BE2C (cell line): ENCODE measurements around the gene MICU1.
"Not testable (repeated sequence)": the region's sequence is repeated elsewhere in the genome, so short reads cannot be mapped to it uniquely, and the experiment has no call there.

Experiments used
- DNase-seq: peaks from one replicate; pipeline ENCODE4 v3.0.0-alpha.2; 2020
- H3K27me3 ChIP-seq: fragments of 250-450 bp; sonication (Bioruptor Pico); 2 replicates; pipeline ENCODE4 v1.5.1; 2020; ENCODE audit warnings: mild to moderate bottlenecking
- H3K36me3 ChIP-seq: fragments of 250-450 bp; sonication (Bioruptor Pico); 2 replicates; pipeline ENCODE4 v1.5.1; 2020; ENCODE audit warnings: mild to moderate bottlenecking
- H3K4me1 ChIP-seq: fragments of 250-450 bp; sonication (Bioruptor Pico); 2 replicates; pipeline ENCODE4 v1.5.1; 2020
- H3K4me3 ChIP-seq: 2 replicates; pipeline ENCODE4 v1.5.1; 2011; ENCODE audit warnings: low read depth, low read length
- H3K9me3 ChIP-seq: fragments of 250-450 bp; sonication (Bioruptor Pico); 2 replicates; pipeline ENCODE4 v1.5.1; 2020
- CTCF ChIP-seq: IDR thresholded peaks from 2 replicates; pipeline ENCODE4 v1.5.1; 2012; ENCODE audit warnings: mild to moderate bottlenecking, low read depth, low read length

MICU1 gene

DNA sequence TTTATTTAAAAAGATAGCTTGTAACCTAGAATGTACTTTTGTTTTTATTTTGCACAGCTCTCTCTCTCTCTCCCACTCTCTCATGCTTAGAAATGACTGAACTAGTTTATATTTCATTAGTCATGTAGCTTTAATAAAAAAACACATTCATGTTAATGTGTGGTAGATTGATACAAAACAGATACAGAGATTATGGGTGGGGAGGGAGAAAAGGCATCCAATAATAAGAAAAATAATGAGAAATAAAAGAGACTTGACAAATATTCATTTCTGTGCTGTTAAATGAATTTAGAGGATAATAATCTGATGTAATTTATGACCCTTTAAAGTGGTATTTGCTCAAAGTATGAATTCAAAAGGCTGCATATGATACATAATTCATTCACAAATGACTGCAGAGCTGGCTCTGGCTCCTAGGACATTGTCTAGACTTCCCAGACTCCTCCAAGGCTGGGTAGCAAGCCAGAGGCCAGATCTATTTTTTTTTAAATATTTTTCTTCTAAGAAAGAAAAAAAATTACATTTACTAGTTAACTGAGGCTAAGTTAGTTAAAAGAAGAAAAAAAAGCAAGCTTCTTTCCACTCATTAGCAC, 165.5 kb downstream of the MICU1 start:
- no peaks in the 10 kb centered on the region for H3K36me3 ChIP-seq
- no peak overlapping the region for H3K4me3 ChIP-seq
- DNase-seq: no peak
- peaks cover 6% of the 10 kb centered on the region; the same call in 1 of the 2 replicates for H3K4me1 ChIP-seq
- H3K27me3 ChIP-seq: no peaks in the 10 kb centered on the region
- H3K9me3 ChIP-seq: no peaks in the 10 kb centered on the region
- TF ChIP-seq CTCF: no peak

DNA sequence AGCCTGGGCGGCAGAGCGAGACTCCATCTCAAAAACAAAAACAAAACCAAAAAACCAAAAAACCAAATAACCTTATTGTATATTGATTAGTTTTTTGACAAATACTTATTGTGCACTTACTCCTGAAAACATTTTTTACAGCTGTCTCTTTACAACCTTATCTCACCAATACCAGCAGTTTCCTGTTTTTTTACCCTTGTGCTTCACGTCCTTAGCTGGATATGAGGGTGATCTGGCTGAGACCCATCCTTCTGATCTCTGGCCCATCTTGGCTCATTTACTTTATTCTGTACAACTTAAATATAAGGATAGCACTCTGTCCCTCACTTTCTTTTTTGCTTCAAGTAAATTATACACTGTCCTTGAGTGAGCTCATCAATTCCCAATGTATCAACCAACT, 166.6 kb downstream of the MICU1 start:
- no peak for TF ChIP-seq CTCF
- no peaks in the 10 kb centered on the region for H3K36me3 ChIP-seq
- no peak for DNase-seq
- H3K9me3 ChIP-seq: no peaks in the 10 kb centered on the region
- no peaks in the 10 kb centered on the region for H3K27me3 ChIP-seq
- H3K4me1 ChIP-seq: peaks cover 6% of the 10 kb centered on the region; the same call in 1 of the 2 replicates
- no peak overlapping the region for H3K4me3 ChIP-seq

GRCh38 chr10:72455889-72456595, 169.8 kb downstream of the MICU1 start:
- DNase-seq: no peak
- H3K4me3 ChIP-seq: no peak overlapping the region
- TF ChIP-seq CTCF: no peak

GRCh38 chr10:72449941-72450441, 175.9 kb downstream of the MICU1 start:
- DNase-seq: no peak
- TF ChIP-seq CTCF: no peak
- H3K27me3 ChIP-seq: no peaks in the 10 kb centered on the region

More at GRCh38 chr10:72455889-72456595, 169.8 kb downstream of the MICU1 start:
- no peaks in the 10 kb centered on the region for H3K27me3 ChIP-seq
- no peaks in the 10 kb centered on the region for H3K9me3 ChIP-seq
- no peaks in the 10 kb centered on the region for H3K36me3 ChIP-seq
- peaks cover 6% of the 10 kb centered on the region; the same call in 1 of the 2 replicates for H3K4me1 ChIP-seq

DNA sequence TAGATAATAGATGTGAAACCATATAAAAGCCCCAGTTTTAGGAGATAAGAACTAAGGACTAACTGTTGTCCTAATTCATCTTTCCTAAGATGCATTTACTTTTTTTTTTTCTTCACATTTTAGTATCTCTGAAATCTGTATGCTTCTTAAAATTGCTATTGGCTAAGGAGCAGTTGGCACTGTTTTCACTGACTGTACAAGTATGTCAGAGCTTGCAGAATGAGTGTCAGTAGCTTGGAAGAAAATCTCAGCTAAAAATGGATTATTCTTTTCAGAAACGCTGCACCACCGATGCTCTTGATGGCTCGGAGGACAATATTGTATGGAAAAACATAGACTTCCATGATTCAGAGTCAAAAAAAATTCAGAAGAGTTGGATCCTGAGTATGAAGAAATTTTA, 180.0 kb downstream of the MICU1 start:
- H3K4me3 ChIP-seq: no peak overlapping the region
- no peaks in the 10 kb centered on the region for H3K36me3 ChIP-seq
- H3K4me1 ChIP-seq: no peaks in the 10 kb centered on the region
- H3K27me3 ChIP-seq: no peaks in the 10 kb centered on the region
- TF ChIP-seq CTCF: no peak
- no peaks in the 10 kb centered on the region for H3K9me3 ChIP-seq
- DNase-seq: no peak

More at GRCh38 chr10:72449941-72450441, 175.9 kb downstream of the MICU1 start:
- Histone ChIP-seq H3K4me1 (no peaks in the 10 kb centered on the region), H3K36me3 (no peaks in the 10 kb centered on the region), H3K4me3 (no peak overlapping the region), H3K9me3 (no peaks in the 10 kb centered on the region)

DNA sequence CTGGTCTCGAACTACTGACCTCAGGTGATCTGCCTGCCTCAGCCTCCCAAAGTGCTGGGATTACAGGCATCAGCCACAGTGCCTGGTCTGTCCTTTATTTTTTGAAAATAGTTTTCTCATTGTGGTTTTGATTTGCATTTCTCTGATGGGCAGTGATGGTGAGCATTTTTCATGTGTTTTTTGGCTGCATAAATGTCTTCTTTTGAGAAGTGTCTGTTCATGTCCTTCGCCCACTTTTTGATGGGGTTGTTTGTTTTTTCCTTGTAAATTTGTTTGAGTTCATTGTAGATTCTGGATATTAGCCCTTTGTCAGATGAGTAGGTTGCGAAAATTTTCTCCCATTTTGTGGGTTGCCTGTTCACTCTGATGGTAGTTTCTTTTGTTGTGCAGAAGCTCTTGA, 182.9 kb downstream of the MICU1 start:
- not testable (repeated sequence) for H3K9me3 ChIP-seq, H3K4me1 ChIP-seq, H3K4me3 ChIP-seq, DNase-seq, H3K27me3 ChIP-seq, H3K36me3 ChIP-seq
